Breast epithelium (tissue), 4 donors: ENCODE data around the gene SUGP1. TPM values are rescaled to one million over a fixed set of nuclear protein-coding genes. Genes with fewer than 3 reads are reported as not detected.

ENCODE experiments used
- DNase-seq, 2 donors: peaks; one replicate each; pipeline ENCODE4 v3.0.0-alpha.2; 2019; ENCODE audit warnings: low spot score in 2 of 2
- H3K27ac ChIP-seq, 2 donors: fragments of 200-600 bp; sonication (generic) in 1 of 2; one replicate each; pipeline ENCODE4 v1.5.1; 2016 to 2019; ENCODE audit warnings: mild to moderate bottlenecking in 1 of 2
- H3K27me3 ChIP-seq, 2 donors: fragments of 200-600 bp; sonication (generic) in 1 of 2; one replicate each; pipeline versions ENCODE4 v1.5.1 to v1.6.0; 2017 to 2019; ENCODE audit warnings: control low read depth in 1 of 2, mild to moderate bottlenecking in 1 of 2
- H3K36me3 ChIP-seq: fragments of 200-600 bp; one replicate; pipeline ENCODE4 v1.5.1; 2019
- H3K4me1 ChIP-seq, 2 donors: fragments of 200-600 bp; sonication (generic); one replicate each; pipeline ENCODE4 v1.5.1; 2016 to 2019; ENCODE audit warnings: control low read depth in 1 of 2
- H3K4me3 ChIP-seq, 3 donors: fragments of 200-600 bp; sonication (generic); 1 replicate in 2 of 3; 2 replicates in 1 of 3; pipeline ENCODE4 v1.5.1; 2016 to 2019; ENCODE audit warnings: mild to moderate bottlenecking in 3 of 3, moderate library complexity in 2 of 3
- H3K9me3 ChIP-seq, 2 donors: fragments of 200-600 bp; sonication (generic) in 1 of 2; one replicate each; pipeline ENCODE4 v1.5.1; 2016 to 2019; ENCODE audit warnings: control low read depth in 1 of 2
- CTCF ChIP-seq, 3 donors: fragments of 450-650 bp; IDR thresholded peaks; one replicate each; pipeline ENCODE4 v1.5.1; 2016 to 2017; ENCODE audit warnings: antibody characterized with exemption in 3 of 3, mild to moderate bottlenecking in 3 of 3, moderate library complexity in 3 of 3
- POLR2A ChIP-seq: fragments of 450-650 bp; IDR thresholded peaks from one replicate; pipeline ENCODE4 v1.6.1; 2016; ENCODE audit warnings: antibody characterized with exemption, mild to moderate bottlenecking, moderate library complexity
- POLR2AphosphoS5 ChIP-seq, 3 donors: sonication (generic); formaldehyde crosslinking; IDR thresholded peaks; one replicate each; pipeline ENCODE4 v1.6.1; 2017; ENCODE audit warnings: antibody characterized with exemption in 3 of 3
- intact Hi-C: fragments of 100-400 bp; cut with DNase I; formaldehyde crosslinking; loops from one replicate; pipeline ENCODE4 v1.15.1; 2023; ENCODE audit warnings: low total_unique reads
- total RNA-seq, 3 donors: library from RNA; depleted of rRNA; stranded (reverse); fragments of >200 nt; gene quantifications; one replicate each; pipeline ENCODE4 v1.1.0, GENCODE V29; 2016

SUGP1 gene
- total RNA-seq, 3 donors from 2014 or later: 23.8 to 31.6 (median 29.8) TPM

DNA sequence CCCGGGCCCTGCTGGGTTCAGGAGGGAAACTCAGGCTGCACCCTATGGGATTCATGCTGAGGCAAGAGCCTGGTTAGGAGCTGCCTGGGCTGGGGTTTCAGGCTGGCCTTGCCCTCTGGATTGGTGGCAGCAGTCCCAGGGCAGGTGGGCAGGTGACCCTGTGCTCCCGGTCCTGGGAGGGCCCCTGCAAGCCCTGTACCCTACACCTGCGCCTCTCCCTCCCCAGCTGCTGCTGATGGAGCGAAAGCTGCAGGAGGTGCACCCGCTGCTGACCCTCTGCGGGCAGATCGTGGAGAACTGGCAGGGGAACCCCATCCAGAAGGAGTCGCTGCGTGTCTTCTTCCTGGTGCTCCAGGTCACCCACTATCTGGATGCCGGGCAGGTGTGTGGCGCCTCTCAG is 20.7 kb upstream of the SUGP1 start:
- H3K27me3 ChIP-seq: no peaks in the 10 kb centered on the region
- no peaks in the 10 kb centered on the region for H3K9me3 ChIP-seq
- H3K4me3 ChIP-seq: no peak overlapping the region
- H3K36me3 ChIP-seq: peaks cover 6% of the 10 kb centered on the region
- DNase-seq: no peak
- intact Hi-C loops: no loop called here
- no peak overlapping the region for H3K27ac ChIP-seq
- TF ChIP-seq POLR2AphosphoS5 (IDR thresholded peaks at IDR 0.05) (no peak), POLR2A (no peak), CTCF (IDR thresholded peaks at IDR 0.05) (no peak)
- no peaks in the 10 kb centered on the region for H3K4me1 ChIP-seq

DNA sequence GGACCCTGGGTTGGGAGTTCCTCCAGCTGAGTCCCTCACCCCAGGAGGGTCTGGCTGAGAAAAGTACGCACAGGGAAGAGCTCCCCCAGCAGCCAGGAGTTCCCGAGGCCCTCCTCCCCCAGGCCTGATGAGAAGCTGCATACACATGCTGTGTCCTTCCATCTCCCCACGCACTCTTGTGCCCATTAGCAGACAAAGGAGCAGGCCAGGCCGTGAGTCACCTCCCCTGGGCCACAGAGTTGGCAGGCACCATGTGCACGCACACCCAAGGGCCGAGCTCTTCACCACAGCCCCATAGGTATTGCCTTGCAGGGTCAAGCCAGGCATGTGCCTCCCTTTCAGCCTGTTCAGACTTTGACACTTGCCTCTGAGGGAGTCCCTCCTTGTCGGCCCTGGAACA is 17.8 kb upstream of the SUGP1 start:
- H3K36me3 ChIP-seq: no peaks in the 10 kb centered on the region
- TF ChIP-seq POLR2A: no peak
- no peak for TF ChIP-seq POLR2AphosphoS5 (IDR thresholded peaks at IDR 0.05)
- no peak for TF ChIP-seq CTCF (IDR thresholded peaks at IDR 0.05)
- no peaks in the 10 kb centered on the region for H3K9me3 ChIP-seq
- peak overlapping the region in 1 of 2 donors; percentile 43 for H3K27ac ChIP-seq
- no peaks in the 10 kb centered on the region for H3K27me3 ChIP-seq
- no peak for DNase-seq
- intact Hi-C loops: no loop called here
- no peak overlapping the region for H3K4me3 ChIP-seq
- H3K4me1 ChIP-seq: peaks cover 0 to 5% of the 10 kb centered on the region in 2 donors

DNA sequence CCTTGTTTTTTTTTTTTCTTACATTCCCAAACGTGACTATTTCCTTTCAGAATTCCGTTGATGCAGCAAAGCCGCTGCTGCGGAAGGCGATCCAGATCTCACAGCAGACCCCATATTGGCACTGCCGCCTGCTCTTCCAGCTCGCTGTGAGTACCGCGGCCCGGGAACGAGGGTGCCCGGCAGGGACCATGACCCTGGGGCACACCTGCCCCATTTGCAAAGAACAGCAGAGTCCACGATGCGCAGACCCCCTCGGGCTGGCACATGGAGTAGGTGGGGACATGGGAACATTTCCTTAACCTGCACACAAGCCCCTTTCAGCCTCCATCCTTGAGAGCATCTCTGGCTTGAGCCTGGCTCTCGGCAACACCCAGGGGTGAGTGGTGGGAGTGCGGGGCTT is 16.8 kb upstream of the SUGP1 start:
- no peak overlapping the region for H3K4me3 ChIP-seq
- DNase-seq: no peak
- H3K36me3 ChIP-seq: no peaks in the 10 kb centered on the region
- intact Hi-C loops: no loop called here
- peaks cover 0 to 5% of the 10 kb centered on the region in 2 donors for H3K4me1 ChIP-seq
- H3K27ac ChIP-seq: peak overlapping the region in 1 of 2 donors; percentile 43
- TF ChIP-seq POLR2AphosphoS5 (IDR thresholded peaks at IDR 0.05) (no peak), POLR2A (no peak), CTCF (IDR thresholded peaks at IDR 0.05) (no peak)
- no peaks in the 10 kb centered on the region for H3K9me3 ChIP-seq
- H3K27me3 ChIP-seq: no peaks in the 10 kb centered on the region

GRCh38 chr19:19336597-19336996 is 16.3 kb upstream of the SUGP1 start:
- Histone ChIP-seq H3K36me3 (no peaks in the 10 kb centered on the region), H3K9me3 (no peaks in the 10 kb centered on the region), H3K4me3 (no peak overlapping the region), H3K27ac (peak overlapping the region; percentile 51 to 57), H3K4me1 (peaks cover 0 to 5% of the 10 kb centered on the region in 2 donors), H3K27me3 (no peaks in the 10 kb centered on the region)
- no peak for DNase-seq
- intact Hi-C loops: no loop called here
- TF ChIP-seq POLR2AphosphoS5 (IDR thresholded peaks at IDR 0.05): no peak
- TF ChIP-seq POLR2A: no peak
- no peak for TF ChIP-seq CTCF (IDR thresholded peaks at IDR 0.05)

DNA sequence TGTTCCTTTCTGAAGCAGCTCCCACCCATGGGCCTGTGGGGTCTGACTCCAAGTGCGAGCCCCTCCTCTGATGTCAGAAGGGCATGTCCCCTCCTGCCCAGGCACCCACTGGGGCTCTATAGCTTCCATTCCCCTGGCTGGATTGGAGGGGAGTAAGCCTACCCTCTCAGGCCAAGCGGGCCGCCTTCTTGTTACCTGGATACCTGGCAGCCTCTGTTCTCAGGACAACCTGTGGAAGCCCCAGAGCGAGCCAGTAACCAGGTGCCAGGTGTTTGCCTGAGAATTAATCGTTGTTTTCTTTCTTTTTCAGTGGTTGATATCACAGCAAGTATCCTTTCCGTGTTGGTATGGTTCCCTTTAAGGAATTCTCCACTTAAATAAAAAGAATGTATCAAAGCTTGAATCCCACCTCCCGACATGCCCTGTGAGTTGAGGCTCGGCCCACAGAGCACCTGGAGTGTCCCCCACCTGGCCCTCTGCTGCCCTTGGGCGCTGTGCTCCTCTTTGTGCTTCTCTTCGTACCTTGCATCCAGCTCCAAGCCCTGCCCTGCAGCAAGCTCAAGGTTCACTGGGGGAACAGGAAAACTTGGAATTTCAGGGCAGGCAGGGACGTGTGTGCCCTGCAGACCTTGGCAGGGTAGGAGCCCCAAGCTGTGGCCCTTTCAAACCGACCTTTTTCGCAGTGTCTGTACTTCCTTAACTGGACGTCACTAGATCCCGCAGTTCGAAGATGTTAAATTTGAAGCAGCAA is 15.3 kb upstream of the SUGP1 start:
- Histone ChIP-seq H3K27me3 (no peaks in the 10 kb centered on the region), H3K9me3 (no peaks in the 10 kb centered on the region), H3K27ac (peak overlapping the region; percentile 51 to 57), H3K36me3 (no peaks in the 10 kb centered on the region), H3K4me1 (peaks cover 0 to 5% of the 10 kb centered on the region in 2 donors), H3K4me3 (no peak overlapping the region)
- DNase-seq: peak in 1 of 2 donors; percentile 31
- intact Hi-C loops: no loop called here
- TF ChIP-seq POLR2AphosphoS5 (IDR thresholded peaks at IDR 0.05): no peak
- no peak for TF ChIP-seq CTCF (IDR thresholded peaks at IDR 0.05)
- no peak for TF ChIP-seq POLR2A
